A172 (cell line): ENCODE measurements around the gene IQCM. TPM values are rescaled to one million over a fixed set of nuclear protein-coding genes. Genes with fewer than 3 reads are reported as not detected.
"Not testable (repeated sequence)": the region's sequence is repeated elsewhere in the genome, so short reads cannot be mapped to it uniquely, and the experiment has no call there.

ENCODE experiments used
- DNase-seq: peaks from one replicate; pipeline ENCODE4 v3.0.0-alpha.2; 2015; ENCODE audit warnings: low spot score
- total RNA-seq: library from RNA; depleted of rRNA; stranded (reverse); fragments of >200 nt; shearing (Covaris generic); gene quantifications from 2 replicates; pipeline ENCODE4 v1.2.3, GENCODE V29; 2014

The IQCM gene
- total RNA-seq, 1 experiment from 2014 or later = 0.21 TPM

DNA sequence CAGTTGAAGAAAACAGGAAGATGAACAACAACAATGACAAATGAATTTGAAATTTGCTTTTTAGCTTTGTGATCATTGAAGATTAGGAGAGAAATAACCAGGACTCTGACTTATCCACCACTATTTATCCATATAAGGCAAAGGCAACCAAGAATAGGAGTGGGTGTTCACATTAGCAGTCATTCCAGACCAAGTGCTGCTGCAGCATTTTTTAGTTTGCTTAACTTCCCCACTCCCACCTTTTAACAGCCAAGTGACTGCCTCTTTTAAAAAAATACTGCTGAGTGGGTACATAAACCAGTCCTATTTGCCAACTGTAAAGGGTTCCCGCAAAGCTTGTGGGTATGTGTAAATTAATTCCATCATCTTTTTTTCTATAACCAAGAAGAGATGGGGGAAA, 230.9 kb downstream of the IQCM start:
- DNase-seq = no peak

DNA sequence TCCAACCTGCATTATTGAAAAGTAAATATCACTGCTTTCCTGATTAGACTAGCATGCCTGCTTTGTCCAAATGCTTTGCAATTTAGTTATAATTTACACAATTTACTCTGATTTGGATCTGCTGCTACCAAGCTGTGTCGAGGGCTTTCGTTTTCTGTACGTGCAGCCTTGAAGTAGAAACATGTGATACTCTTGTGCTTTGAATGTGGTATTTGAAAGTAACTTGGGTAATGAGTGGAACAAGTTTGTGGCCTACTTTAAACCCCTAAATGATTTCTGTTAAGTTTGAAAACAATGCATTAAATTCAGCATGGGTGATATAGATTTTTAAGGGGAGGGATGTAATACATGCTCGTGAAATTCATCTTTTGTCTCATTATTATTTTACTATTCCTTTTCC, 240.7 kb downstream of the IQCM start:
- no peak for DNase-seq

DNA sequence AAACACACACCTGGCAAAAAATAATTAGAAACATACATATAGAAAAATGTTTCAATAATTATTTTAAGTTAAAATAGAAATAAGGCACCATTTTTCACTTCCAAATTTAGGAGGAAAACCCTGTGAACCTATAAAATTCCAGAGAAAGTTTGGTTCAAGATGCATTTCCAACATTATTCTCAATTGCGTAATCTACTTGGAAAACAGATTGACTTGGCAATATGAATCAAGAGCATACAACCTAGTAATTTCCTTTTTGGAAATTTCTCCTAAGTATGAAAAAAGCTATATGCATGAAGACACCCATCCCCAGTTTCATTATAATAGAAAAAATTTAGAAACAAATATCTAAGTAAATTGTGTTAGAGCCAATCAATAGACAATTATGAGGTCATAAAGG, 242.9 kb downstream of the IQCM start:
- no peak for DNase-seq

DNA sequence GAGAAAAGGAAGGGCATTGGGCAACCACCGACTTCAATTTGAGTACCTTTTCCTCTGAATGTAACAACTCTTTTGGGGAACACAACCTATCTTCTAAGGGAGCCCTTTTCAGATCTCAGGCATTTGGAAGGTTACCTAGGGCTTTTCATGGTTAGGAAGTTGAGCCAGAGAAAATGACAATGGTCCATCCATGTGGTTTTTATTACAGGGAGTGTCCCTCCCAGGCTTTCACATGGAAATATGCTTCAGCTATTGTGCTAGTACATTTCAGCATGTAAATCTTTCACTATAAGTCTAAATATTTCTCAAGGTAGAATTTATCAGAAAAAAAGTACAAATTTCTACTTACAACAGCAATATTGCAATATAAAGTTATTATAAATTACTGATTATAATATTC, 259.8 kb downstream of the IQCM start:
- DNase-seq = no peak

DNA sequence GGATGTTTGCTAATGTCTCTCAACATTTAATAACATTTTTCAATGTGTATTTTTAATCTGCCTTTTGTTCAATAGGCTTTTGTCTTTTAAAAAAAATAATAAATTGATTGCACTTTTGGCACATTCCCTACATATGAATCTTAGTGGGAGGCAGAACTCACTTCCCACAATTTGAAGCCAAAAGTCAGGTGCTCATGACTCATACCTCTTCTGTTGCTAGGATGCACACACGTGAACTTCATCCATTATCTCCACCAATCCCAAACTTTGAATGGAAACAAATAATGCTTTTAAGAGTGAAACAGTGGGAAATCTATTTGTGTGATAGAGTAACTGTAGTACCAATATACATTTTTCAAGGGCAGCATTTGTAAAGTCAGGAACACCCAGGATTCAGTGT, 260.5 kb downstream of the IQCM start:
- DNase-seq = peak; percentile 44

DNA sequence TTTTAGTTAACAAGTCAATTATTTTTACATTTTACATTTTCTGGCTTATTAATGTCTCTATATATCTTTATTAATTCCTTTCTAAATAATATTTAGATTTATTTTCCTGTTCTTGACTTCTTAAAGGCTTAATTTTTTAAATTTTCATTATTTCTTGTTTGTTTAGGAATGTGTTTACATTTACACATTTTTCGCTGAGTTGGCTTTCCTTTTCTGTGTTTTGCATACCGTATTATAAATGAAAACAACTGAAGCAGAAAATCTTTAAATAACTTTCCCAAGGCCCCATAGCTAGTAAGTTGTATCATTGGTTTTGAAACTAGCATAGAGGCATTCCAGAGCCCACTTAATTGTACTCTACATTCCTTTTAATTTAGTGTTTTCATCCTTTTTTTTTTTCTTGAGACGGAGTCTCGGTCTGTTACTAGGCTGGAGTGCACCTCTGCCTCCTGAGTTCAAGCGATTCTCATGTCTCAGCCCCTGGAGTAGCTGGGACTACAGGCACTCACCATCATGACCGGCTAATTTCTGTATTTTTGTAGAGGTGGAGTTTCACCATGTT, 261.6 kb downstream of the IQCM start:
- no peak for DNase-seq

DNA sequence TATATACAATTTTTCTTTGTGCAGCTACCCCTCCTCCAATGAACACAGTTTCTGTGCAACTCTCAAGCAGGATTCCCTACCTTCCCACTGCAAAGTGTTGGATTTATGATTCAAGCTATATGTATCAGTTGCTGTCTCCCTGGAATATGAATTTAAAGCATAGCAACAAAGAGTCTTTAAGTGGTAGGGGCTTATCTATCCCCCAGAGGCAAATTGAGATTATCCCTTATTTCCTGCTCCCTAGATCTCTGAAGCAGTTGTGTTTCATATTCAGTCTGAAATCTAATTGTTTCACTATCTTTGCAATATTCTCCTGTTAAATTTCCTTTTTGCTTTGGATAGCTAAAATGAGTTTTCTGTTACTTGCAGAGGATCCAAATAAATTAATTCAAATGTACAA, 263.0 kb downstream of the IQCM start:
- DNase-seq = no peak

DNA sequence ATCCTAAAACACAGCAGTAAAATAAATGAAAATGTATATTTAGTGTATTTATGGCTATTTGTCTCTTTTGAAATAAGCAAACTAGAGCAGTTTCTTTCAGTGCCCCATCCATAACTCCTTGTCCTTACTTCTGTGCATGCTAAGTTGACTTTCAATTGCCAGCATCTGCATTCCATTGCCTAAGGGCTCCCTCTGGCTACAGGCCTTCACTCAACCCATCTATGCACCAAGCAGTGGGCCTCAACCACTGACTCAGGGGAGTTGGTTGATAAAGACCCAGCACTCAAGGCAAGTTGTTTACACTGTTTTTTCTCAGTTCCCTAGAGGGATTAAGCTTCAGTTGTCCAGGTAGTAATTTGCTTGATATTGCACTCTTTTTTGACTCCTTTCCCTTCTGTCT, 265.7 kb downstream of the IQCM start:
- DNase-seq = peak; percentile 6

DNA sequence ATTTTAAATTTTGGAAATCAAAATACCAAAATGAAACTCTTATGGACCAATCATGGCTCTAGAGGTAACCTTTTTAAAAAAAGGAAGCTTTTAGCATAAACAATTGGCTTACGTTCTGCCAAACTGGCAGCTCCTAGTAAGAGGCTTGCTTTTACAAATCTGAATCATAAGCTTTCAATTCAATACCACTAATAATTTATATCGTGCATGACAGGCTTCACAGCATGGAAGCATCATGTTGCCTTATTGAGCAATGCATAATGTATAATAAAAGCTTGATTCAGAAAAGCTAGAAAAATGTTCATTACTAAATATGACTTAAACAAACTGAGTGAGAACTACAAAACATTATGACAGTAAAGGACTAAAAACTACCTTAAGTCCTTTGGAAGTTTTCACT, 280.9 kb downstream of the IQCM start:
- DNase-seq = no peak

DNA sequence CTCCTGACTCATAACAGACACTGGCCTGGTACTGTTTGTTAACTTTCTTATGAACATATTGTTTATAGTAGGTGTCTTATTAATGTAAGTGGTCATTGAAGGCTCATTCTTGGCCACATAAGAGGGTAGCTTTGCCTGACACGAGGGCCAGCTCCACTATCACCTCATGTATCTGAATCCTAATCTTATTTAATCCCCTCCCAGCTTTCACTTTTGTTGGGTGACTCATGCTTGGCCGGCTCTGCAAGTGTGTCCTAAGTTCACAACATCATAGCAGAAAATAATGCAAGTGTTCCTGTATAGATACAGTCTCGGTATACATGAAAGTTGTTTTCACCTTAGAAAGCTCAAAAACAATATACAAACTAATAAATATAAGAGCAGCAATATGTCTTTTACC, 283.8 kb downstream of the IQCM start:
- DNase-seq = peak; percentile 41

DNA sequence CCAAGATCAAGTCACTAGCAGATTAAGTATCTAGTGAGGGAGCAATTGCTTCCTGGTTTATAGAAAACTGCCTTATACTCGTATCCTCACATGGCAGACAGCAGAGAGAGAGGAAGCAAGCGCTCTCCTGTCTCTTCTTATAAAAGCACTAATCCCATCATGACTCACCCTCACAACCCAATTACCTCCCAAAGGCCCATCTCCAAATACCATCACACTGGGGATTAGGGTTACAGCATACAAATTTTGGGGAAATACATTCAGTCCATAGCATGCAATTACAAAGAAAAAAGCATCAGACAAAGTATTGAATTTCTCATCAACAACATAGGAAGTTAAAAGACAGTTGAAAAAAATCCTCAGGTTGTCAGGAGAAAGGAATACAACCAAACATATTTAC, 292.6 kb downstream of the IQCM start:
- peak; percentile 13 for DNase-seq

DNA sequence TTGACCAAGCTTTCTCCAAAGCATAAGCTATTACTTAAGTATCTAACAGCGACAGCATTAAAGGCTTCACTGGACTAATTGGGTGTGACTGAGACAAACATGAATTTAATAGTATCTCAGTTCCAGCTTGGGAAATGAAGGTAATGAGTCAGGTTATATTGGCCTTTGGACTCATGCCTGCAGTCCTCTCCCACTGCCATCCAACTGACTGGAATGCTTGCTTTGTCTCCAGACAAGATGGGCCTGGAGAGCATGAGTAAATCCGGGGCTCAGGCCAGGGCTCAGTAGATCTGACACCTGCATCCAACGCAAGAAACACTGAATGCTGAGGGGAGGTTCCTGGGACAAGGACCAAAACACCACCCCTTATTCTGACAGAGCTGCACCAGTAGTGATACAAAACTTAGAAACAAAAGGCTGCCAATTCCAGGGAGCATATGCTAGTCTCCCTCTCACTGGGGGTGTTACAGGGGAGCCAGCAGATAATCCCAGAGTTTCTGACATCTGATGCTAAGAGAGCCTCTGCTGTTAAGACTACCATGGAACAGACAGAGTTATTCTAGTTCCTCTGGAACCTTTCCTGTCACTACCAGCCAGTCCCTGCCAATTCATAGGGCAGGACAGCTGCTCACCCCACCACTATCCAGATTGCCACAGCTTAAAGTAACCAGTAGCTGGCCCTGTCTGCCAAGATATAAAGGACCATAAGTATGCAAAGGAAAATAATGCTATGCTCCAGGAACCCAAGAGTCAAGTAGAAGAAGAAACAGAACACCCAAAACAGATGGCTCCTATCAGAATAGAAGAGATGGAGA, 293.8 kb downstream of the IQCM start:
- peak; percentile 76 for DNase-seq

DNA sequence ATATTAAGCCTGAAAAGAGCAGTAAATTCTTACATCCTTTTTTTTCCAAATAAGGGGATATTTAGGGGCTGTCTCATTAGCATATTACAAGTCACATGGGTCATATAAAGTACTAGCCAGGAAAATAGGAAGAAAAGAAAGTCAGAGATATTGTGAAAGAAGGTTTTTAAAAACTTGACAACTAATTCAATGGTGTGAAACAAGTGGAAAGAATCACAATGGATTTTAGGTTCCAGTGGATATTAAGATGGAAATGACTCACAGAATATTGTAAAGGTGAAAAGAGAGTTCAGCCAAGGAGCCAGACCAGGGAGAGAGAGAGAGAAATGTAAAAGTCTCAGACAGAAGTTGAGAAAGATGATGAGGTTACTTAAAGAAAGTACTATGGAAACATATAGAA, 297.2 kb downstream of the IQCM start:
- DNase-seq = peak; percentile 13

DNA sequence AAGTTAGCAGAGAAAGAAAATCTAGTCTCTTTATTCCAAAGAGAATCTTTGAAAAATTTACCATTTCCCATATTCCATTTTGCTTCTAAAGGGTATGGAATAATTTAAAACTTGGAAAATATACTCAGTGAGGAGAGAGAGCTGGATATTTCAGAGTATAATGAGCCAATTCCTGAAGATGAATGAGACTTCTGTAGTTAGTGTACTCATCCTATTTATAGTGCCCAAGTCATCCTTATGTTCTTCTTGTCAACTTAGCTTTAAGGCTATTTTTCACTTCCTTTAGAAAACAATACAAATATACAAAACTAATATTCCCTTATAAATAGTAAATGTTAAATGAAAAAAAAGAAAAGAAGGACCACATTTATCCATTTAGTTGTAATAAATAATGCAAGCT, 302.6 kb downstream of the IQCM start:
- no peak for DNase-seq

DNA sequence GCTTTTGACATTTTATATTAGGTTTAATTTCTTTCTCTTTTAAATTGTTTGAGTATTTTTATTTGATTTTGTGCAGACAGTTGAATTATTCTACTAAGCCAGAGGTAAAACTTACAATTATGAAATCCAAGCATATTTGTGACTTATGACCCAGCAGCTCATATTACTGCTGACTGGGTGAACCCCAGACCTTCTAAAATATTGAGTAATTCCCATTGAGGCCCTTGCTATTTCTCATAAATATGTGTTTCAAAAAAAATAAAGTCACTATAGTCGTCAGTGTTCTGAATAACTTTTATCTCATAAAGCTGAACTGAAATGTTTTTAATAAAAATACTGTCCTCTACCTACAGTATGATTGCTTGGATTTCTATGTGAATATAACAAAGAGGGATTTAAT, 303.1 kb downstream of the IQCM start:
- no peak for DNase-seq

DNA sequence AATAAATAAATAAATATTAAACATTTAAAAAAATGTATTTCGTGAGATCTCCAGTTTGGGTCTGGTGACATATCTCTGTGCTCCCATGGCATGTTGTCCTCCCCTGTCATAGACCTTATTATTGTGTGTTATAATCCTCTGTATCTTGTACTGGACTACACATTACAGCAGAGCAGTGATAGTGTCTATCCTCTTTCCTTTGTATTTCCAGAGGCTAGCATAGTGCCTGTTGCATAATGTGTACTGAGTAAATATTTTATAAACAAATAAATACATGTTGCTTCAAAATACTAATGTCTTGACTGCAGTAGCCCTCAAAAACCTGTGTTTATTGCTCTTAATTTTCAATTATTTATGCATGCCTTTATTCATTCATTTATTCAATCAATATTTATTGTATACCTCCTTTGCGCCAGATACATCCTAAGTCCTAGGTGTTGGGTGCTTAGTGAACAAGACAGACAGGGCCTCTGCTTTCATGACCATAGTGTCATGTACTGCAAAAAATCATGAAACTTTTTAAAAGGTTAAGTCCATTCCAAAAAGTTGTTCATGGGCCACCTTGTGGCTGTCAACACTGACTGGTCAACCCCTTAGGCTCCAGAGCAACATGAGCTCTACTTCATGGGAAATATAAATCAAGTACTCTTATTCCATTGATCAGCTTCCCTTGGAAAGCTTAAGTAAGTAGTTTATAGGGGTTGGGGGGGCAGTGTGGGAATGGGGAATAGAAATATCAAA, 303.9 kb downstream of the IQCM start:
- no peak for DNase-seq

DNA sequence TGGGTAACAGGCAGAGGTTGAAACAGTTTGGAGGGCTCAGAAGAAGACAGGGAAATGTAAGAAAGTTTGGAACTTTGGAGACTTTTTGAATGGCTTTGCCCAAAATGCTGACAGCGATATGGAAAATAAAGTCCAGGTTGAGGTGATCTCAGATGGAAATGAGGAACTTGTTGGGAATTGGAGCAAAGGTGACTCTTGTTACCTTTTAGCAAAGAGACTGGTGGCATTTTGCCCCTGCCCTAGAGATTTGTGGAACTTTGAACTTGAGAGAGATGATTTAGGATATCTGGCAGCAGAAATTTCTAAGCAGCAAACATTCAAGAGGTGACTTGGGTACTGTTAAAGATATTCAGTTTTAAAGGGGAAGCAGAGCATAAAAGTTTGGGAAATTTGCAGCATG, 308.3 kb downstream of the IQCM start:
- not testable (repeated sequence) for DNase-seq

DNA sequence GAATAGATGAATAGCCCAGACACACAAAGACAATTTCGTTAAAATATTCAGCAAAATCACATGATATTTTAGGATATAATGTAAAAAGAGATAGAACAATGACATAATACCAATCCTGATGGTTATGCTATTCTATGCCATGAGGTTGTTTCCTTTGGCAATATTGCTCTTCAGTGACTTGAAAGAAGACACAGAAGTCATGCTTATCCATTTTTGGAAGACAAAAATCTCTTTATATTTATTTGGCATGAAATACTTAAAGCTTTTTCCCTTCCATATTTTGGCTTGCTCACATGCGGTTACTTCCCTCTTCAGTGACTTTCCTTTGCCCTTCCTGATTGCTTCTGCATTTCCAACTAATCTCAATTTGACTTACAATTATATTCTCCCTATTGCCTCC, 314.8 kb downstream of the IQCM start:
- no peak for DNase-seq

DNA sequence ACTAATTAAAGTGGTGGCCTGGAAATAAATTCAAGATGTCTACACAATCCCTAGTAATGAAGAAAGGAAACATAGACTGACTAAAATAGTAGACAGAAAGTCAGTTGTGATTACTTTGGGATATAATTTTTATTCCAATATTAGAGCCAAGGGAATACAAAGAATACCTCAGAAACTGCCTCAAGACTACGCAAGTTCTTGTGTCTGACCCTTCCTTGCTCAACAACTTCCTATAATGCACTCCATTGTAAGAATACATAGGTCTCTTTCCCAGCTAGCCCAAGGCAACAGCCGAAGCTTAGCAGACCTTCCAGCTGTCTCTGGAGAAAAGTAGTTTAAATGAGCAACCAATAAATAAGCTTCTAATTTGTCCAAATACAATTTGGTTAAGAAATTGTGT, 315.9 kb downstream of the IQCM start:
- DNase-seq = no peak

DNA sequence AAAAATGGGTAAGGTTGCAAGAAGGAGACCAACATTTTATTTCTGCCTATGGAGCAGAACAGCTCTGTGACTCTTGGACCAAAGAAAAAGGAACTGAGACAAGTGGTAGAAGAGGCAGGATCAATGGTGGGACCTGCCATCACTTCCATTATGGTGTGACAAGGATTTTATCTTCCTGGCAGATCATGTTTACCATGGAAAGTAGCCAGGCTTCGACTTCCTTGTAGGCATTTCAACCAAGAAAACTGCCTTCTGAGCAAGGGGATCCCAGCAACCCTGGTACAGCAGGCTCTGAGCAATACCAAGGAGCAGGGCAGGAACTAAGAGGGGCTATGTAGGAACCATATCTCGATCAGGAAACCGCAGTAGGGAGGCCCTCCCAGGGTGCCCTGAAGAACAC, 317.4 kb downstream of the IQCM start:
- no peak for DNase-seq

DNA sequence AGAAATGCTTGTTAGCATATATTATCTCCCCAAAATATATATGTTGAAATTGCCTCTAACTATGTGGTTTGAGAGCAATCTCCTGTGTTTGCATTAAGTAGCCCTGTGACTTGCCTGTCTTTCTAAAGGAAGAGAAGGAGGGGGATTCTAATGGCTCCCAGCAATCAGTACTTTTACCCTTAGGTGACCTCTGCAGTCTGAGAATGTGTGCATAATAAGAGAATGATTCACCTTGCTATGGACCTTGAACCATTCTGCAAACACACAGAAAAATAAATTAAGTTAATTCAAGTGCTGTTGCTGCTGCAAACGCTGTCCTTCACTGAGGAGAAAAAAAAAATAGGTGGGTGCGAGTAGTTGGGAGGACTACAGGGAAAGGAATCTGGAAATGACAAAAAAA, 322.2 kb downstream of the IQCM start:
- peak; percentile 24 for DNase-seq

DNA sequence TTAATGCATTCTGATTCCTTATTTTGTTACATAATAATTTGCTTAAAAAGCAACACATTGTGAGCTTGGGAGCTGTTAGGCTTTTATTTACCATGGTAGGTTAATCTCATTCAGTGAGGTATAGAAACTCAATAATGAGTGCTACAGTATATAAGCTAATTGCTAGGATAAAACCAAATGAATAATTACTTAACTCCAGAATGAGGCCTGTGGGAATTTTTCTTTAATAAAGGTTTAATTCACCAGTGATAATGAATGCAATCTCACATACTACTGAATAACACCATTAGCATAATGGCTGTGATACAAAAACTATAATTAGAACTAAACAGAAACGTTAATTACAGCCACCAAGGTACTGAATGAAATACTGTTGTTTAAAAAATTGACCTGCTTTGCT, 326.3 kb downstream of the IQCM start:
- no peak for DNase-seq

DNA sequence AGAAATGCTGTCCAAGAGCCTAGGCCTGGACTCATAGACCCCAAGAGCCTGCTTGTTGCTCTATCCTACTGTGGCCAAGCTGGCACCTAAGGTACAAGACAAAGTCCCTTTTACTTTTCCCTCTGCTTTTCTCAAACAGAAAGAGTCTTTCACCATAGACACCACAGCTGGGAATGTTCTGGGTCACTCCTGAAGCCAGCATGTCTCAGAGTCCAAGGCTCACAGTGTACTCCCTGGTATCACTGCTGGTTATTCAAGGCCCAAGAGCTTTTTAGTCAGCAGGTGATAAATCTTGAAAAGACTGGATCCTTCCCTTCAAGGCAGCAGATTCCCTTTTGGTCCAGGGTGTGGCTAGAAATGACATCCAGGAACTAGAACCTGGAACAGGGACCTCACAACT, 328.8 kb downstream of the IQCM start:
- no peak for DNase-seq
